PC-3 (cell line): ENCODE data around the gene SRSF7.

ENCODE experiments used
- CTCF ChIP-seq: fragments of 300-600 bp; sonication (generic); conservative IDR thresholded peaks from 2 replicates; pipeline ENCODE4 v1.5.1; 2017; ENCODE audit warnings: antibody characterized with exemption, low read depth, mild to moderate bottlenecking, low read length
- EZH2 ChIP-seq: fragments of 300-600 bp; sonication (generic); IDR thresholded peaks from one replicate; pipeline ENCODE4 v1.6.1; 2017; ENCODE audit warnings: antibody characterized with exemption, mild to moderate bottlenecking, low read length; ENCODE audit not compliant: unreplicated experiment
- EZH2phosphoT487 ChIP-seq: fragments of 300-600 bp; sonication (generic); IDR thresholded peaks from 2 replicates; pipeline ENCODE4 v1.6.1; 2018; ENCODE audit warnings: mild to moderate bottlenecking, antibody characterized with exemption, low read length, borderline replicate concordance

GRCh38 chr2:38731684-38732221 is 19.4 kb downstream of the SRSF7 start:
- TF ChIP-seq CTCF (no peak), EZH2phosphoT487 (no peak), EZH2 (no peak)
